Mucosa of stomach (tissue), 1 donor: Measurements from ENCODE around the gene ADAMTS15.

Experiments used
- H3K27me3 ChIP-seq: one replicate; pipeline ENCODE4 v1.7.0; 2013; ENCODE audit warnings: mild to moderate bottlenecking, low read length; ENCODE audit not compliant: control insufficient read depth, insufficient read depth
- H3K36me3 ChIP-seq: one replicate; pipeline ENCODE4 v1.7.0; 2013; ENCODE audit warnings: low read length; ENCODE audit not compliant: control insufficient read depth, insufficient read depth
- H3K4me1 ChIP-seq: one replicate; pipeline ENCODE4 v1.7.0; 2013; ENCODE audit warnings: mild to moderate bottlenecking, low read length; ENCODE audit not compliant: control insufficient read depth, insufficient read depth
- H3K4me3 ChIP-seq: one replicate; pipeline ENCODE4 v1.7.0; 2013; ENCODE audit warnings: low read length
- H3K9ac ChIP-seq: one replicate; pipeline ENCODE4 v1.7.0; 2013; ENCODE audit warnings: mild to moderate bottlenecking, low read length, moderate library complexity
- H3K9me3 ChIP-seq: one replicate; pipeline ENCODE4 v1.7.0; 2013; ENCODE audit warnings: mild to moderate bottlenecking, low read length, moderate library complexity; ENCODE audit not compliant: control insufficient read depth
- donor health status: Pancreatic carcinoma.

ADAMTS15 gene

DNA sequence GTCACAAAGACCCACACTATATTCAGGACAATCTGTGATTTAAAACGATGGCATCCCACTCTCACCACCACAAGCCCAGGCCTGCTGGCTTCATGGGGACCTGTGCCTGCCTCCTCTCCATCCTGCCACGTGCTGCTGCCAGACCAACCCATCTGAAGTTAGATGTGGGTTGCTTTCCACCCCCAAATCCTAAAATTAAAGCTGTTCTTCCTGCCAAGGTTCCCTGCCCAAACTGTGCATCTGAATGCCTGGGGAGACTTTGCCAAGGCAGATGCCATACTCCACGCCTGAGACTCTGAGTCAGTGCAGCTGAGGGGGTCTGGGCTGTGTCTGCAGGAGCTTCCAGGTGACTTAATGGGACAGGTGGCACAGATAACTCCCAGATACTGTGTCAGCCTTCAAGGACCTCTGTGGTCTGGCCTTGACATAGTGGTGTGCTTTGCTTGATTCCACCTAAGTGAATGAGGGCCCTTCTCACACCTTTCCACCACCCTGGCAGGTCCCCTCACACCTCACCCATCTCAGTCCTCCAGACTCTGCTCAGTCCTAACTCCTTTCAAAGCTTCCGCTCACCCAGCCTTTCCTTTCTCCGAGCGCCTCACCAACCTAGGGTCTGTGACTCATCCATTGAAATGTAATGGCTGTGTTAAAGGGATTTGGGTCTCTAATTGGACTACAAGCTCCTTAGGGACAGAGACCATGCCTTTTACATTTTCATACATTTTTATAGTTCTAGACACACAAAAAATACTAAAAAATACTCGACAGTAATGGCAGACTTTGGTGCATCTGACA, 38.7 kb upstream of the ADAMTS15 start:
- Histone ChIP-seq H3K9me3 (no peaks in the 10 kb centered on the region), H3K27me3 (peaks cover 6% of the 10 kb centered on the region), H3K4me3 (no peak overlapping the region), H3K4me1 (no peaks in the 10 kb centered on the region), H3K9ac (no peak overlapping the region), H3K36me3 (no peaks in the 10 kb centered on the region)

DNA sequence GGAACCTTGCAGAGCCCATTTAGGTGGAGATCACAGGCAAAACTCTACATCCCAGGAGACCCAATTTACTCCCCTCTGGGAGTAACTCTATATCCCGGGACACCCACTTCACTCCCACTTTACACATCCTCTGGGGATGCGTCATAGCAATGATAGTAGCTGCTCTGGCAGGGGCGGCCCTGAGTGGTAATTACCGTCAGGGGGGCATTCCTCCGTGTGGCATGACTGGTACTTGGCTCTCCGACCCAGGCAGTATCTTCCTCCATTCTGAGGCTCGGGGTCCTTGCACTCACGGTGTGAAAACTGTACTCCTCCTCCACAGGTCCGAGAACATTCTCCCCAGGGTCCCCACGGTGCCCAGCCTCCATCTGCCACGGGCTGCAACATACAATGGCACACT, 37.2 kb upstream of the ADAMTS15 start:
- Histone ChIP-seq H3K27me3 (peaks cover 11% of the 10 kb centered on the region), H3K4me3 (no peak overlapping the region), H3K9ac (no peak overlapping the region), H3K9me3 (no peaks in the 10 kb centered on the region), H3K36me3 (no peaks in the 10 kb centered on the region), H3K4me1 (no peaks in the 10 kb centered on the region)

DNA sequence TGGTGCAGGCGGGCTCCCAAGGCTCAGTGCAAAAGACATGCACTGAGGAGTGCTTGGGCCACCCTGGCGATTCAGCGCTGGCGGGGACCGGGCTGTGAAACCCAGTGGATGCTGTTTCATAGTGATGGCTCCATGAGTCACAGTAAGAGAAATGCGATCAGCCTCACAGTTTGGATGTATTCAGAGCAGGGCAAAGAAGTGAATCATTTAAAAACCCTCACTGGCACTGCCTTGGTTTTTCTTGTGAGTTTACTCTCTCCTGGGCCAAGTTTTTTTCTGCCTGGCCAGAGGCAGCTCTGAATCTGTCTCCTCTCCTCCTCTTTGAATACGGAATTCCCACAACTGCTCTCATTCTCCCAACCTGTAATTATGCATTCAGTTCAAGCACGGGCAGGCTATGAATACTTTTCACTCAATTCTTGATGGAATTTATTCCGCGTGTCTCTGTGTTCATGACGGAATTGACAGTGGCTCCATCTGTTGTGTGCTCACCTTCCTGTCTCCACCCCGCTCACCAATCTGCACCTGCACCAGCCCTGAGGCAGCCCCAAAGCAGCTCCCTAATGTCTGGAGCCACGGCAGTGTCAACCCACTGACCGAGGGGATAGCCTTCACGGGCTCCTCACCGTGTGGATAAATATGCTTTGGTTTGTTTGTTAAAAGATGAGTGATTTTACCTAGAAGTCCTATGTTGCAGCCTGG, 34.9 kb upstream of the ADAMTS15 start:
- Histone ChIP-seq H3K36me3 (no peaks in the 10 kb centered on the region), H3K4me1 (no peaks in the 10 kb centered on the region), H3K9me3 (no peaks in the 10 kb centered on the region), H3K4me3 (no peak overlapping the region), H3K27me3 (peaks cover 11% of the 10 kb centered on the region), H3K9ac (no peak overlapping the region)

DNA sequence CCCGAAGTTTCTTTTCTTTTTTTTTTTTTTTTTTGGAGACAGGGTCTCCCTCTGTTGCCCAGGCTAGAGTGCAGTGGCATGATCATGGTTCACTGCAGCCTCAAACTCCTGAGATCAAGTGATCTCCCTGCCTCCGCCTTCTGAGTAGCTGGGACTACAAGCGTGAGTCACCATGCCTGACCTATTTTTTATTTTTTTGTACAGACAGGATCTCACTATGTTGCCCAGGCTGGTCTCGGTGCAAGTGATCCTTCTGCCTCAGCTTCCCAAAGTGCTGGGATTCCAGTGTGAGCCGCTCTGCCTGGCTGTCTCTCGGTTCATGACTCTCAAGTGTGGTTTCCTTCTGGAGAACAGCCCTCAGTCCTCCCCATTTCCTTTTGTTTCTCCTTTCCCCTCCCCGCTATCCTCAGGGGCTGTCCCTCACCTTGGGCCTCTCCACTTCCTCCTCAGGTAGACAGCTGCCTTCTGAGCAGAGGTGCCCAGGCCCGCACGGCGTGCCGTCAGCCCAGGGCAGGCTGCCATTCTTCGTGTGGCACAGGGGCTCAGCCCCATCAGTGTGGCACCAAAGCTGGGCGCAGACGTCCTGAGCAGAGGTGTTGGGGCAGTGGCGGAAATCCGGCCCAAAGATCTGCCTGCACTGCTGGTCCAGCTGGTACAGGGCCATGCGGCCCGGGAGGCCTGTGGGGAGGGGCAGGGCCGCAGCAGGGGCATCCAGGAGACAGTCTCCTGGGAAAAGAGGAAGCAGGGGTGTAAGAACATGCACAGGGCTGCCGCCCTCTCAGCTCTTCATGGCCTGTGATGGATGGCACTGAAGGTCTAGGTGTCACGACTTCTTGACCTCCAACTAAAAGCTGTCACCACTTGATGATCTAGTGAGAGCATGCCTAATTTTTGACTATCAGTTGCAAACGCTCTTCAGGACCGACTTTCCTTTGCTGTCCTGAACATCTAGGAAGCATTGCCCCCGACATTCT, 34.1 kb upstream of the ADAMTS15 start:
- Histone ChIP-seq H3K27me3 (peaks cover 11% of the 10 kb centered on the region), H3K4me1 (no peaks in the 10 kb centered on the region), H3K9me3 (no peaks in the 10 kb centered on the region), H3K4me3 (no peak overlapping the region), H3K9ac (no peak overlapping the region), H3K36me3 (no peaks in the 10 kb centered on the region)

DNA sequence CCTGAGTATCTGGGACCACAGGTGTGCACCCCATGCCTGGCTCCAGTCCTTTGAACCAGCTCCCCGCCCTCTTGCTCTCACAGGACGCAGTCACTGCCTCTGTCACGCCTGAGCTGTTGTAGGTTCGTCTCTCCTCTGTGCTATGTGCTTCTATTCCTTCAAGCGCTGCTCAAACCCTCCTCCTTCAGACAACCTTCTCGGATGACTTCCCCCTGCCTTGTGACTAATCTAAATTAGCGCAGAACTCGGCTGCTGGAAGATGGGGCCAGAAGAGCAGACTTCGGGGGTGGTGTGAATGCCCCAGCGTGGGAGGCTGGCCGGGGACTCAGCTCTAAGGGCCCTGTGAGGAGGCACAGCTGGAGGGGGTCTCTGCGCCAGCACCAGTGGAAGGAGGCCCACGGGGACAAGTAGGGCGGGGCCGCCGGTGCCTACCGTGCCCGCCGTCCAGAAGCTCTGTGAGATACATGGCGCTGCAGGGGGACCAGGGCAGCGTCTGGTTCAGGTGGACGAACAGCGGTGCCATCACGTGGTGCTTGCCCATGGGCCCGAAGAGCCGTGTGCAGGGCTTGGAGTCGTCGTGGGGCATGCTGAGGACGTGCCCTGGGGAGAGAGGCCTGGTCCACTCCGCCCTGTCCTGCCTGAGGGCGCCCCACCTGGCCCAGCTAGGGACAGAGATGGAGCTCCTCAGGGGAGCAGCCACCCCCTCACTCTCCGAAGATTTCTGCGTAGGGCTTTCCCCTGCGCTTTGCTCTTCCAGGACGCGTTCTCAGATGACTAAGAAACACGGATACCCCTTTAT, 32.5 kb upstream of the ADAMTS15 start:
- Histone ChIP-seq H3K4me3 (no peak overlapping the region), H3K9ac (no peak overlapping the region), H3K9me3 (no peaks in the 10 kb centered on the region), H3K27me3 (peaks cover 14% of the 10 kb centered on the region), H3K36me3 (no peaks in the 10 kb centered on the region), H3K4me1 (peaks cover 13% of the 10 kb centered on the region)

DNA sequence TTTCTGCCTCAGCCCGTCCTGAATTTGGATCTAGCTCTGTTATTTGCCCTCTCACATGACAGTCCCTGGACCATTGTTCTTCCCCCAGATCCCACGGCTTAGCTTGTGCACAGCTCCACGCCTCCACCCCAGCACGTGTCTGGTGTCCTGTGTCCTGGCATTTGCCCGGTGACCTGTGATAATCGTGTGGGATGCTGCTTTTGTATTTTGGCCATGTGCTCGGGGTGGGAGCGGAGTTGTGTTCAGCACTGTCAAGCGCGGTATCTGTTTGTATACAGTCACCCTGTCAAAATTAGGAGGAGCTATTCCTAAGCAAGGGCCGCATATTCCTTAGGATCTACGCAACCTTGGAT, 31.9 kb upstream of the ADAMTS15 start:
- Histone ChIP-seq H3K36me3 (no peaks in the 10 kb centered on the region), H3K9ac (no peak overlapping the region), H3K9me3 (no peaks in the 10 kb centered on the region), H3K4me3 (no peak overlapping the region), H3K27me3 (peaks cover 18% of the 10 kb centered on the region), H3K4me1 (peaks cover 18% of the 10 kb centered on the region)

DNA sequence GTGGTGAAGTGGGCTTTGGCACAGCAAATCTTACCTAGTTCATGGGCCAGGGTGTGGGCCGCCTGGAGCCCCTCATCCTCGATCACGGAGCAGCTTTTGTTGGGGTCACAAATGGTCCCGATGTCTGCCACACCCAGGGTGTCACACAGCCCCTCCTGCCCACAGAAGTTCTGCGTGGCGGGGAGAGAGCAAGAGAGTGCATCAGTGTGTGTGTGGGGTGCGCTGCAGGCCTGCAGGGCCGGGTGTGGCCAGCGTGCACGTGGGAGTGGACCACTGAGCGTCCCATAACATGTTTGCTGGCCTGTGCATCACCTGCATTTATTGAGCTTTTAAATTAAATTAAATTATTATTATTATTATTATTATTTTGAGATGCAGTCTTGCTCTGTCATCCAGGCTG, 31.5 kb upstream of the ADAMTS15 start:
- Histone ChIP-seq H3K36me3 (no peaks in the 10 kb centered on the region), H3K9me3 (no peaks in the 10 kb centered on the region), H3K27me3 (peaks cover 21% of the 10 kb centered on the region), H3K4me3 (no peak overlapping the region), H3K9ac (no peak overlapping the region), H3K4me1 (peaks cover 18% of the 10 kb centered on the region)

DNA sequence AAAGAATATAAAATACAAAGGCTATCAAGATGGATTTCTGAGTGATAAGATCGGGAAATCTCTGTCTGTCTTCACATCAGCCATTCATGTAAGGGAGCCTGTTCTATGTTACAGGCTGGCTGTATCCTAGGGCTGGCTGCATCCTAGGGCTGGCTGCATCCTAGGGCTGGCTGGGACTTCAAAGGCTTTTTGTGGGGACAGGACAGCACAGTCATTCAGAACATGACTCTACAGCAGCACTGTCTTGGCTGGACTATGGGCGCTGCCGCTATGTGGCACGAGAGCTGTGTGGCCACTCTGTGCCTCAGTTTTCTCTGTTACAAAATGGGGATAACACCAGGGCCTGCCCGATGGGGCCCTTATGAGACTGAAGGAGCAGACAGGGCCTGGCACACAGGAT, 30.2 kb upstream of the ADAMTS15 start:
- Histone ChIP-seq H3K9ac (no peak overlapping the region), H3K4me1 (peaks cover 18% of the 10 kb centered on the region), H3K4me3 (no peak overlapping the region), H3K36me3 (no peaks in the 10 kb centered on the region), H3K27me3 (peaks cover 26% of the 10 kb centered on the region), H3K9me3 (no peaks in the 10 kb centered on the region)

DNA sequence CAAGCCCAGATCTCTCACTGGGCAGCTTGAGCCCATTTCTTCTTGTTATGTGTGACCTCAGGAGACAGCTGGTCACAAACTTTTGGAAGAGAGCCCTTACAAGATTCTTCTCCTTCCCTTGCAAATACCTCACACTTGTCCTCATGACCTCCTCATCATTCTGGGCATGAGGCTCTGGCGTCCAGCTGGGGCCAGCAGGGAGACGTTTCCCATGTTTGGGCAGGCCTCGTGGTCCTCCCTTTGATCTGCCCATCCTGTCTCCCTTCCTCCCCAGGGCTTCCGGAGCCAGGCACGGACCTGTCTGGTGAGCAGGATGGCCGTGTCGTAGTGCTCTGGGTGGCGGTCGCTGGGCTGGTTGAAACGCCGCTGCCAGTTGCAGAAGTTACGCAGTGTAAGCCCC, 29.7 kb upstream of the ADAMTS15 start:
- Histone ChIP-seq H3K36me3 (no peaks in the 10 kb centered on the region), H3K9ac (no peak overlapping the region), H3K4me1 (peaks cover 18% of the 10 kb centered on the region), H3K27me3 (peaks cover 31% of the 10 kb centered on the region), H3K4me3 (no peak overlapping the region), H3K9me3 (no peaks in the 10 kb centered on the region)

DNA sequence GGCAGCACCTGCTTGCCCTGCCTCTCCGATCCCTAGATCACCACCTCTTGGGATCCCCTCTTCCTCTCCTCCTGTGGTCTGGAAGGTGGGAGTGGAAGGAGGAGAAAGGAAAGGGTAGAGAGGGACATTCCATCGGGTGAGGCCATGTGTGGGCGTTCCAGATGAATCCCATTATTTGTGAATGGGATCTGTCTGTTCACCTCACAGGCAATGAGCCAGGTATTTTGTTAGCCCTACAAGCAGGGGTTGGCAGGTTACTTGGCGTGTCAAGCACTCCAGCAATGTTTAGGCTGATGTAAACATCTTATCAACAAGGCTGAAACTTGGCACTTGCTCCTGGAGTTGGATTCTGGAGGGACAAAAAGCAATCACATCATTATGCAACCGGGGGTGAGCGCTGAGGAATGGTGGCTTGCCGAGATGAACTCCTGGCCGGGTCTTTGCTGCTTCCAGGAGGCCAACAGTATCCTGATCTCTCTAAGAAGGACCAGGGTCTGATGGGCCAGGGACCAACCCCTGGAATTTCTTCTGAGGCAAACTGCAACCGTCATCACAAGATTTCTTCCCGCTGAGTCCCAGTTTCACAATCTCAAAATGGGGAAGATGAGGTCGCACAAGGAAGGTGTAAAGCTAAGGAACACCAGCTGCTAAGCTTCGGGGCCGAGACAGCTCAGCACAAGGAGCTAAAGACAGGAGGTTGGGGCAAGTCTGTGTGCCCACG, 27.8 kb upstream of the ADAMTS15 start:
- H3K4me3 ChIP-seq: no peak overlapping the region

DNA sequence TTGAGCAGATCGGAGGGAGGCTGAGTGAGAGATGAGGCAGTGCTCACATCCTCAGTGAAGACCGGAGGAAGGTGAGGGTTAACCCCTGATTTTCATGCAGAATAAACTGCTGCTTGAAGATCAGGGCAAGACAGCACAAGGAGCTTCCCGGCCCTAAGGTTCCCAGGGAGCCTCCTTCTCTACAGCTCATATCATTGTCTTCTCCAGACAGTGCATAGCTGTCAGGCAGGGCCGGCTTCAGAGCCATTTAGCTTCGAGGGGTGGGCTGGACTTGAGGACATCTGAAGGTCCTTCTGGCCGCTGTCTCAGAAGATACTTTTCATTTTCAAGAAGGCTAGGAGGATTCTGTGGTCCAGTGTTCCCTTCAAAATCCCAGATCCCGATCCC, 27.3 kb upstream of the ADAMTS15 start:
- Histone ChIP-seq H3K9ac (no peak overlapping the region), H3K4me3 (no peak overlapping the region), H3K27me3 (peaks cover 37% of the 10 kb centered on the region), H3K36me3 (no peaks in the 10 kb centered on the region), H3K9me3 (no peaks in the 10 kb centered on the region), H3K4me1 (peaks cover 18% of the 10 kb centered on the region)

More for the DNA sequence above, 27.8 kb upstream of the ADAMTS15 start:
- H3K36me3 ChIP-seq: no peaks in the 10 kb centered on the region
- H3K27me3 ChIP-seq: peaks cover 34% of the 10 kb centered on the region
- no peaks in the 10 kb centered on the region for H3K9me3 ChIP-seq
- H3K4me1 ChIP-seq: peaks cover 18% of the 10 kb centered on the region
- H3K9ac ChIP-seq: no peak overlapping the region
